H9 (cell line): ENCODE measurements around the gene MAML1. TPM values are rescaled to one million over a fixed set of nuclear protein-coding genes. Genes with fewer than 3 reads are reported as not detected.
A peak's percentile ranks its signal among the peaks of the same experiment; 100 is the strongest.

Experiments used
- DNase-seq: peaks from one replicate; pipeline ENCODE4 v3.0.0-alpha.2; 2017
- H2AFZ ChIP-seq: one replicate; pipeline ENCODE4 v1.6.1; 2013; ENCODE audit warnings: mild to moderate bottlenecking, low read length, control low read depth, moderate library complexity
- H2AK5ac ChIP-seq: 2 replicates; pipeline ENCODE4 v1.6.1; 2013; ENCODE audit warnings: low read length, control low read depth, mixed read lengths; ENCODE audit not compliant: insufficient read length
- H2BK120ac ChIP-seq: one replicate; pipeline ENCODE4 v1.6.1; 2013; ENCODE audit warnings: low read depth, mild to moderate bottlenecking, low read length, control low read depth, inconsistent platforms; ENCODE audit not compliant: poor library complexity, severe bottlenecking
- H2BK12ac ChIP-seq: 2 replicates; pipeline ENCODE4 v1.6.1; 2013; ENCODE audit warnings: low read length, control low read depth, mixed read lengths, low read depth; ENCODE audit not compliant: insufficient read length
- H2BK15ac ChIP-seq: 2 replicates; pipeline ENCODE4 v1.6.1; 2013; ENCODE audit warnings: low read depth, low read length, control low read depth
- H2BK20ac ChIP-seq: one replicate; pipeline ENCODE4 v1.6.1; 2013; ENCODE audit warnings: low read depth, mild to moderate bottlenecking, low read length, control low read depth, inconsistent platforms; ENCODE audit not compliant: poor library complexity, severe bottlenecking
- H2BK5ac ChIP-seq: 2 replicates; pipeline ENCODE4 v1.6.1; 2013; ENCODE audit warnings: low read length, control low read depth, mixed read lengths; ENCODE audit not compliant: insufficient read length
- H3K14ac ChIP-seq: 2 replicates; pipeline ENCODE4 v1.6.1; 2013; ENCODE audit warnings: low read length, control low read depth; ENCODE audit not compliant: insufficient read depth
- H3K18ac ChIP-seq: 2 replicates; pipeline ENCODE4 v1.6.1; 2013; ENCODE audit warnings: low read depth, mild to moderate bottlenecking, mixed read lengths, low read length, control low read depth; ENCODE audit not compliant: insufficient read length
- H3K23ac ChIP-seq: 2 replicates; pipeline ENCODE4 v1.6.1; 2013; ENCODE audit warnings: low read length, control low read depth, mixed read lengths, low read depth; ENCODE audit not compliant: insufficient read length
- H3K23me2 ChIP-seq: 2 replicates; pipeline ENCODE4 v1.6.1; 2013; ENCODE audit warnings: low read depth, mild to moderate bottlenecking, mixed read lengths, low read length, control low read depth; ENCODE audit not compliant: insufficient read length, poor library complexity, severe bottlenecking
- H3K27ac ChIP-seq: 2 replicates; pipeline ENCODE4 v1.5.1; 2013; ENCODE audit warnings: low read length, control low read depth, mixed read lengths, low read depth; ENCODE audit not compliant: insufficient read length
- H3K27me3 ChIP-seq: 2 replicates; pipeline ENCODE4 v1.6.1; 2013; ENCODE audit warnings: low read length, control low read depth, inconsistent platforms; ENCODE audit not compliant: insufficient read depth
- H3K4ac ChIP-seq: 2 replicates; pipeline ENCODE4 v1.6.1; 2013; ENCODE audit warnings: low read depth, mild to moderate bottlenecking, control low read depth, inconsistent platforms, low read length, moderate library complexity
- H3K4me1 ChIP-seq: 2 replicates; pipeline ENCODE4 v1.6.1; 2013; ENCODE audit warnings: low read length, control low read depth, inconsistent platforms; ENCODE audit not compliant: insufficient read depth
- H3K4me2 ChIP-seq: 2 replicates; pipeline ENCODE4 v1.6.1; 2013; ENCODE audit warnings: low read length, control low read depth, mixed read lengths; ENCODE audit not compliant: insufficient read length, insufficient read depth
- H3K56ac ChIP-seq: 2 replicates; pipeline ENCODE4 v1.6.1; 2013; ENCODE audit warnings: low read depth, mild to moderate bottlenecking, mixed read lengths, low read length, control low read depth; ENCODE audit not compliant: insufficient read length
- H3K79me1 ChIP-seq: 2 replicates; pipeline ENCODE4 v1.6.1; 2013; ENCODE audit warnings: low read depth, mild to moderate bottlenecking, moderate library complexity, low read length, control low read depth, inconsistent platforms; ENCODE audit not compliant: insufficient read depth, poor library complexity, severe bottlenecking
- H3K79me2 ChIP-seq: 2 replicates; pipeline ENCODE4 v1.6.1; 2013; ENCODE audit warnings: low read length, control low read depth, inconsistent platforms; ENCODE audit not compliant: insufficient read depth
- H3K9ac ChIP-seq: 2 replicates; pipeline ENCODE4 v1.6.1; 2013; ENCODE audit warnings: low read length, control low read depth, mixed read lengths; ENCODE audit not compliant: insufficient read length; ENCODE audit errors: extremely low read depth
- H3K9me3 ChIP-seq: one replicate; pipeline ENCODE4 v1.6.1; 2013; ENCODE audit warnings: low read depth, low read length, inconsistent platforms; ENCODE audit not compliant: control insufficient read depth
- H3T11ph ChIP-seq: one replicate; pipeline ENCODE4 v1.6.1; 2013; ENCODE audit warnings: mild to moderate bottlenecking, low read length, control low read depth, inconsistent platforms
- H4K20me1 ChIP-seq: one replicate; pipeline ENCODE4 v1.6.1; 2013; ENCODE audit not compliant: control insufficient read depth, insufficient read length, insufficient read depth
- H4K5ac ChIP-seq: 2 replicates; pipeline ENCODE4 v1.6.1; 2013; ENCODE audit warnings: low read depth, mild to moderate bottlenecking, mixed read lengths, low read length, control low read depth; ENCODE audit not compliant: insufficient read length
- H4K8ac ChIP-seq: replicated peaks from 2 replicates; pipeline ENCODE4 v1.6.1; 2013; ENCODE audit warnings: low read length, control low read depth, mixed read lengths, low read depth; ENCODE audit not compliant: insufficient read length
- H4K91ac ChIP-seq: 2 replicates; pipeline ENCODE4 v1.6.1; 2013; ENCODE audit warnings: low read depth, mild to moderate bottlenecking, moderate library complexity, mixed read lengths, low read length, control low read depth; ENCODE audit not compliant: insufficient read length
- H3K27ac Mint-ChIP-seq, 3 experiments: 2 replicates in 2 of 3; 3 replicates in 1 of 3; pipeline ENCODE4 v1.8.0; 2020 to 2021; ENCODE audit warnings: mixed read lengths in 3 of 3, mild to moderate bottlenecking in 1 of 3, moderate library complexity in 1 of 3
- H3K27me3 Mint-ChIP-seq: 2 replicates; pipeline ENCODE4 v1.8.0; 2021; ENCODE audit warnings: low read depth, mild to moderate bottlenecking, moderate library complexity, mixed read lengths
- H3K36me3 Mint-ChIP-seq, 3 experiments: 2 replicates in 2 of 3; 3 replicates in 1 of 3; pipeline ENCODE4 v1.8.0; 2020 to 2021; ENCODE audit warnings: low read depth in 3 of 3, mixed read lengths in 3 of 3; ENCODE audit not compliant: insufficient read depth in 1 of 3
- H3K4me1 Mint-ChIP-seq, 2 experiments: 2 replicates each; pipeline ENCODE4 v1.8.0; 2020; ENCODE audit warnings: mixed read lengths in 2 of 2
- H3K4me3 Mint-ChIP-seq, 2 experiments: 2 replicates in 1 of 2; 3 replicates in 1 of 2; pipeline ENCODE4 v1.8.0; 2020 to 2021; ENCODE audit warnings: mild to moderate bottlenecking in 2 of 2, mixed read lengths in 2 of 2, moderate library complexity in 1 of 2
- H3K9me3 Mint-ChIP-seq, 2 experiments: 2 replicates in 1 of 2; 3 replicates in 1 of 2; pipeline ENCODE4 v1.8.0; 2020; ENCODE audit warnings: mild to moderate bottlenecking in 2 of 2, mixed read lengths in 2 of 2, moderate library complexity in 1 of 2
- WGBS: extraction: QIAGEN DNeasy Blood & Tissue Kit; methylation state at CpG from one replicate; pipeline ENCODE4 v1.1.7; 2013; ENCODE audit warnings: missing lambda C conversion rate, low lambda C conversion rate, mixed read lengths; ENCODE audit not compliant: insufficient read length; ENCODE audit errors: extremely low coverage; 5-methylcytosine and 5-hydroxymethylcytosine counted together
- total RNA-seq: library from RNA; stranded (reverse); gene quantifications from 2 replicates; pipeline ENCODE4 v1.2.1, GENCODE V29; 2021
- TF ChIP-seq, protein P1 (sequence below): fragments of 200-600 bp; sonication (generic); conservative IDR thresholded peaks from 3 replicates; pipeline ENCODE4 v1.8.0; 2021; ENCODE audit warnings: antibody characterized with exemption, mild to moderate bottlenecking

The MAML1 gene
- total RNA-seq, 1 experiment from 2014 or later: 50.8 TPM

- H2BK15ac ChIP-seq: no peak overlapping the region
- H3K4me1 Mint-ChIP-seq: no peaks in the 10 kb centered on the region
- no peak overlapping the region for H3K4me3 Mint-ChIP-seq
- no peaks in the 10 kb centered on the region for H3K9me3 Mint-ChIP-seq
- DNase-seq: no peak
- no peak overlapping the region for H3K4ac ChIP-seq
- H4K91ac ChIP-seq: no peak overlapping the region
- H3K4me1 ChIP-seq: no peaks in the 10 kb centered on the region
- no peaks in the 10 kb centered on the region for H3K79me1 ChIP-seq
- no peak overlapping the region for H2BK5ac ChIP-seq
- H4K5ac ChIP-seq: no peak overlapping the region
- no peak overlapping the region for H3K18ac ChIP-seq
- H3K56ac ChIP-seq: no peak overlapping the region
- H3K9me3 ChIP-seq: no peaks in the 10 kb centered on the region
- no peak overlapping the region for H3K9ac ChIP-seq
- no peak overlapping the region for H2BK120ac ChIP-seq
- no peak overlapping the region for H3K14ac ChIP-seq
- no peak overlapping the region for H3K4me2 ChIP-seq
- TF ChIP-seq, protein P1, sequence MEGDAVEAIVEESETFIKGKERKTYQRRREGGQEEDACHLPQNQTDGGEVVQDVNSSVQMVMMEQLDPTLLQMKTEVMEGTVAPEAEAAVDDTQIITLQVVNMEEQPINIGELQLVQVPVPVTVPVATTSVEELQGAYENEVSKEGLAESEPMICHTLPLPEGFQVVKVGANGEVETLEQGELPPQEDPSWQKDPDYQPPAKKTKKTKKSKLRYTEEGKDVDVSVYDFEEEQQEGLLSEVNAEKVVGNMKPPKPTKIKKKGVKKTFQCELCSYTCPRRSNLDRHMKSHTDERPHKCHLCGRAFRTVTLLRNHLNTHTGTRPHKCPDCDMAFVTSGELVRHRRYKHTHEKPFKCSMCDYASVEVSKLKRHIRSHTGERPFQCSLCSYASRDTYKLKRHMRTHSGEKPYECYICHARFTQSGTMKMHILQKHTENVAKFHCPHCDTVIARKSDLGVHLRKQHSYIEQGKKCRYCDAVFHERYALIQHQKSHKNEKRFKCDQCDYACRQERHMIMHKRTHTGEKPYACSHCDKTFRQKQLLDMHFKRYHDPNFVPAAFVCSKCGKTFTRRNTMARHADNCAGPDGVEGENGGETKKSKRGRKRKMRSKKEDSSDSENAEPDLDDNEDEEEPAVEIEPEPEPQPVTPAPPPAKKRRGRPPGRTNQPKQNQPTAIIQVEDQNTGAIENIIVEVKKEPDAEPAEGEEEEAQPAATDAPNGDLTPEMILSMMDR: no peak
- no CpG with 5 or more reads among the region's 6 CpGs for WGBS
- H3K79me2 ChIP-seq: no peaks in the 10 kb centered on the region
- H2AK5ac ChIP-seq: no peak overlapping the region
- no peaks in the 10 kb centered on the region for H3K27me3 ChIP-seq
- H3K27ac ChIP-seq: no peak overlapping the region
- peaks cover 51 to 84% (median 79%) of the 10 kb centered on the region in 3 experiments; a peak in 6 of 7 replicates for H3K36me3 Mint-ChIP-seq
- peaks cover 2% of the 10 kb centered on the region for H4K20me1 ChIP-seq
- no peak overlapping the region for H2BK20ac ChIP-seq
- H3T11ph ChIP-seq: no peak overlapping the region
- H3K23me2 ChIP-seq: no peaks in the 10 kb centered on the region
- H3K27me3 Mint-ChIP-seq: no peaks in the 10 kb centered on the region
- H3K23ac ChIP-seq: no peak overlapping the region
- H2BK12ac ChIP-seq: no peak overlapping the region
- H3K27ac Mint-ChIP-seq: peak overlapping the region in 1 of 3 experiments; percentile 27; a peak in 1 of 7 replicates
- H2AFZ ChIP-seq: no peak overlapping the region
- H4K8ac ChIP-seq: no peak overlapping the region
Observed at GRCh38 chr5:179772351-179772750, 39.7 kb downstream of the MAML1 start.
